GM20000 (cell line): ENCODE results near the gene ZNF787.
"Not testable (repeated sequence)": the region's sequence is repeated elsewhere in the genome, so short reads cannot be mapped to it uniquely, and the experiment has no call there.

Experiments
- DNase-seq: peaks from one replicate; pipeline ENCODE4 v3.0.0; 2012; ENCODE audit warnings: low spot score
- CTCF ChIP-seq: IDR thresholded peaks from 2 replicates; pipeline ENCODE4 v1.5.1; 2012; ENCODE audit warnings: mild to moderate bottlenecking, control low read depth; ENCODE audit errors: extremely low read depth, missing control alignments

ZNF787 gene

GRCh38 chr19:56103027-56103614 lies 18.0 kb downstream of the ZNF787 start:
- no peak for DNase-seq
- TF ChIP-seq CTCF: no peak

- DNase-seq: no peak
Observed at GRCh38 chr19:56101746-56102535, 19.2 kb downstream of the ZNF787 start.

GRCh38 chr19:56101095-56101494 lies 20.0 kb downstream of the ZNF787 start:
- no peak for TF ChIP-seq CTCF
- DNase-seq: no peak

More at GRCh38 chr19:56101746-56102535, 19.2 kb downstream of the ZNF787 start:
- TF ChIP-seq CTCF: no peak

- TF ChIP-seq CTCF: no peak
- peak; percentile 30 for DNase-seq
Observed at GRCh38 chr19:56099638-56100539, 21.2 kb downstream of the ZNF787 start.

- TF ChIP-seq CTCF: no peak
- DNase-seq: peak; percentile 23
Observed at GRCh38 chr19:56098731-56099568, 22.1 kb downstream of the ZNF787 start.

- not testable (repeated sequence) for DNase-seq
Observed at GRCh38 chr19:56098237-56098636, 22.9 kb downstream of the ZNF787 start.

- no peak for TF ChIP-seq CTCF
- no peak for DNase-seq
Observed at GRCh38 chr19:56097776-56098175, 23.3 kb downstream of the ZNF787 start.
